ENCODE data around the gene CEBPB.
A peak's percentile ranks its signal among the peaks of the same experiment; 100 is the strongest.
"Not testable (repeated sequence)": the region's sequence is repeated elsewhere in the genome, so short reads cannot be mapped to it uniquely, and the experiment has no call there.

The CEBPB gene

DNA sequence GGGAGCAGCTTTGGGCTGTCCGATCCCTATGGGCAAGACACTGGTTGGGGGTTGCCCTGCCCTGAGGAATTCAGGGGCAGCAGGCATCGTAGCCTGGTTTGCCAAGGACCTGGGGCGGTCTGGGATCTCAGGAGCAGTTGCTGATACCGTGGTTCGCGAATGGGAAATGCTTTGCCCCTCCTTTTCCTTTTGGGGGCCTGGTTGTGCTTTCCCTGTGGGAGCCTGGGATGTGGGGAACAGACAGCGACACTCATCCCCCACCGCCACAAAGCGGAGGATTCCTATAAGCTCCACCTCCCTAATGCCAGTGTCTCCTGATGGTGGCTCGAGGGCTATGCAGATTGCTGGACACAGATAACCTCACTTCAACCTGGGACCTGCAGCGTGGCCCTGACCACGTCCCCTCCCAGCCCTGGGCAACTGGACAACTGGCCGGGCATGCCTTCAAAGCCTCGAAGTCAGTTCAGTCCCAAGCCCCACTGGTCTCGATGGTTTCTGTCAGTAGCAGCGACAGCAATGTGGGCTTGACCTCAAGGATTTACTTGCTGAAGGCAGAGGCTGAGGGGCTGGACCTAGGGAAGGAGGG, 3.3 kb downstream of the CEBPB start:
- no peak for DNase-seq

DNA sequence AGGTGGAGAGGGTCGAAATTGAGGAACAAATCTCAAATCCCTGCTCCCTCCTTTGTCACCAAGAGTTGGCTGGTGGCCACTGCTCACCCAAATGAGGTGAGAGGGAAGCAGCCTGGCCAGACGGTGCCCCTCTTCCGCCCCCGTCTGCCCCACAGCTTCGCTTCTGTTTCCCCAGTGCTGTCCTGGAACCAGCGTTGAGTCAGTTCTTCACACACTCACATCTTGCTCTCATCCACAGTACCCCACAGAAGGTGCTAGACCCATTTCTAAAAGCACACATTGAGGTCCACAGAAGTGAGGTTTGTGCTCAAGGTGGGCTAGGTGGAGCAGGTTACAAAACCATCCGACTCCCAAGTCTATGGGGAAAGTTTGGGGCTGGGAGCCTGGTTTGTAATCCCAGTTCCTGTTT, 3.8 kb downstream of the CEBPB start:
- peak; percentile 40 to 65 for DNase-seq

DNA sequence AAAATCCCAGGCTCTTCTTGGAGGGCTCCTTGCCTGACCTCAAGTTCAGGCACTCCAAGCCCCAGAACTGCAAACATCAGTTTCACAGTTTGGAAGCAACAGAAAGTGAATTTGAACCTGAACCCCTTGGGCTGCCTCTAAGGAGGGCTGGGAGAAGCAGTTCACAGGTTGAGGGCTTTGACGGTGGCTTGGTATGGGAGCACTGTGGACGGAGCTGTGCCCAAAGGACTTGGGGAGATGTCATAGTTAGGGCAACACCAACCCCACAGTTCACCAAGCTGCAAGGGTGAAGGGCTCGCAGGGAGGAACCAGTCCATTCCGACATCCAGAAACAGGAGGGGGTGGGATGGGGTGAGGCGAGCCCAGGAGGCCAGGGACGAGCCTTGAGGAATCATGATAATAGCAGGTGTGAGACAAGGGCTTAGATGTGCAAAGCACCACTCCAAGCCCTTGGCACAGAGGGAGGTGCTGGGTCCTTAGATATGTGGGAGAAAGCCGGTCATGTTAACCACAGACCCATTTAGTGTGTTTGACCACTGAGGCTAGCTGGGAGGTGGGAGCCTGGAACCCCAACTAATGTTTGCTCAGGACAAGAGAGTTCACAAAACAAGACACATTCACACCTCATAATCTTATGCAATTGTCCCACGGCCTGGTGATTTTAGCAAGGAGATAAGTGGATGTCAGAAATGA, 4.3 kb downstream of the CEBPB start:
- DNase-seq, result no peak

DNA sequence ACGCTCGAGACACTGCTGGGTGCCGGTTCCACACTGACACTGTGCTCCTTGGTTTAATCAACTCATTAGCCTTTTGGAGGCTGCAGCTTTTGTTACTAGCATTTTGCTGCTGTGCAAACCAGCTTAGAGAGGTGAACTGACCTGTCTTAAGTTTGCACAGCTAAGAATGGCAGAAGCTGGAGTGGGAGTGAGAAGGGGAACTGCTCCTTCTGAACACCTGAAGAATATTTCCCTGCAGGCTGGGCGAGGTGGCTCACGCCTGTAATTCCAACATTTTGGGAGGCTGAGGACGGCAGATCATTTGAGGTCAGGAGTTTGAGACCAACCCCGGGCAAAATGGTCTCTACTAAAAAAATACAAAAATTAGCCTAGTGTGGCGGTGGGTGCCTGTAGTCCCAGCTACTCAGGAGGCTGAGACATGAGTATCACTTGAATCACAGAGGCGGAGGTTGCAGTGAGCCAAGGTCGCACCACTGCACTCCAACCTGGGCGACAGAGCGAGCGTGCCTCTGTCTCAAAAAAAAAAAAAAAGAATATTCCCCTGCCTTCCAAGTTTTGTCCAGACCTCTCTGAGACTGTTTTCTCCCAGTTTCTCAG, 5.0 kb downstream of the CEBPB start:
- DNase-seq, result no peak

DNA sequence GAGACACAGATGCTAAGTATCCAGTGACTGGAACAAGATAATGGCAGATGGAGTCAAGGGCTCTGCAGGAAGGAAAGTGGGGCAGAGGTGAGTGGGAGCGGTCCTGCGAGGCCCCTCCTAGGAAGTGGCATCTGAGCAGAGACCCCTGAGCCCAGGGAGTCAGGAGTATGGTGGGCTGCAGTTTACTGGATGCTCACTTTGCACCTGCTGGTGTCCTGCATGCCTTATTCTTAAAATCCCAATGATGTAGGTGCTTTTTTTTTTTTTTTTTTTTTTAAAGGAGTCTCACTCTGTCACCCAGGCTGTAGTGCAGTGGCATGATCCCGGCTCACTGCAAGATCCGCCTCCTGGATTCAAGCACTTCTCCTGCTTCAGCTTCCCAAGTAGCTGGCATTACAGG, 5.6 kb downstream of the CEBPB start:
- DNase-seq, result no peak

DNA sequence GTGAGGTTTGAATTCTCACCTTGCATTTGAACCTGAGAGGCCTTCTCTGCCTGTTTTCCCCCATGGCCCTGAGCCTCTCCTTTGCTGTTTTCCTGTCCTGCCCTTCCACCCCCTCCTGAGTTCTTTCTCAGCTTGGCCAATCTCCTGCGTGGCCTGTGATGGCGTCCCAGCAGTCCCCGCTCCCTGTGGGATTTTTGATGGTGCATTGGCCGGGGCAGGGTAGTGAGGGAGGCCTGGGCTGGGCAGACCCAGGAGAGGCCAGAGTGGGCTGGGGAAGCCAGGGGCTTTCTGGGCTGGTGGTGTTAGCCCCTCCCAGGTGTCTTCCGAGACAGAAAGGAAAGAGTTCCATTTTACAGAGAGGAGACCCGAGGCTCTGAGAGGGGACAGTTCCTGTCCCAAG, 6.3 kb downstream of the CEBPB start:
- no peak for DNase-seq

DNA sequence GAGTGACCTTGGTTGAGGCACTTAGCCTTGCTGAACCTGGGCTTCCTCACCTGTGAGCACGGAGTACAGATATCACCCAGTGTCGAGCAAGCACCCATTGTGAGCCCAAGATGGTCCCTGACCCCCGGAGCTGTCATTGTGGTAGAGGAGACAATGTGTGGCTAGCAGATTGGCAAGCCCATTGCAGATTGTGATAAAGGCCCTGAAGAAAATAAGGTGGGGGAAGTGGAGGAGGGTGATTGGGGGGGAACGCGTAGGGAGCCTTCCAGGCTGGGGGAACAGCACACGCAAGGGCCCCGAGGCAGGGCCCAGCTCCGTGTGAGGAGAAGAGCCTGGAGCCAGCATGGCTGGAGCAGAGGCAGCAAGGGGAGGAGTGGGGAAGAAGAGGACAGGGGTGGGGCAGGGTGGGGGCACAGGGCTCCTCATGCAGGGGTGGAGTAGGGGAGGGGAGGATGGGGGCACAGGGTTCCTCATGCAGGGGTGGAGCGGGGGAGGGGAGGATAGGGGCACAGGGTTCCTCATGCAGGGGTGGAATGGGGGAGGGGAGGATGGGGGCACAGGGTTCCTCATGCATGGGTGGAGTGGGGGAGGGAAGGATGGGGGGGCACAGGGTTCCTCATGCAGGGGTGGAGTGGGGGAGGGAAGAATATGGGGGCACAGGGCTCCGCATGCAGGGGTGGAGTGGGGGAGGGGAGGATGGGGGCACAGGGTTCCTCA, 7.0 kb downstream of the CEBPB start:
- DNase-seq, result no peak

DNA sequence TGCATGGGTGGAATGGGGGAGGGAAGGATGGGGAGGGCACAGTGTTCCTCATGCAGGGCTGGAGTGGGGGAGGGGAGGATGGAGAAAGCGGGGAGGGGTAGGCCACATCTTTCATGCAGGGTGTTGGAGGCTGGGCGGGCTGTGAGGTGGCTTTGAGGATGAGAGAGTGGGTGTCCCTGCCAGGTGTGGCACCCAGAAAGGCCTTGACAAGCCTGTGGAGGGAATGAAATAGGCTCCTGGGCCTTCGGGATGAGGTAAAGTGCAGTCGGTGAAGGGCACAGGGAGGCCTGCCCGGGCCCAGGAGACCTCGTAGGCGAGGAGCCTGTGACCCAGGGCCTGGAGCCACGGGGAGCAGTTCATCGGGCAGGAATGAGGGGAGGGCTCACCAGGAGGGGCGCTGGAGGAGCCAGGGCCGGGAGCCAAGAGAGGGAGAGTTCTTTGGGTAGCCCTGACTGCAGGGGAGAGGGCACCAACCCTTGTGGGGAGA, 7.6 kb downstream of the CEBPB start:
- no peak for DNase-seq

DNA sequence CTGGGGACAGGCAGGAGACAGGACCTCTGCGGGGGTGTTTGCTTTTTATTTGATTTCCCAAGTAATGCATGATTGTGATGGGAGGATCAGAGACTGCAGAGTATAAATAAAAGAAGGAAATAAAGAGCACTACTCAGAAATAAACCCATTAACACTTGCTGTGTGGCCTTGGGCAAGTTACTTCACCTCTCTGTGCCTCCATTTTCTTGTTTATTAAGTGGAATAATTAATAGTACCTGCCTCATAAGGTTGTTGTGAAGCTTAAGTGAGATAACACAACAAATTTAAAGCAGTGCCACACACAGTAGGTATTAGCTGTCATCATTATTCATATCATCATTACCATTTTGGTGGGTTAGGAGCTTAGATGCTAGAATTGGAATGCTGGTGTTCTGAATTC, 8.1 kb downstream of the CEBPB start:
- no peak for DNase-seq

DNA sequence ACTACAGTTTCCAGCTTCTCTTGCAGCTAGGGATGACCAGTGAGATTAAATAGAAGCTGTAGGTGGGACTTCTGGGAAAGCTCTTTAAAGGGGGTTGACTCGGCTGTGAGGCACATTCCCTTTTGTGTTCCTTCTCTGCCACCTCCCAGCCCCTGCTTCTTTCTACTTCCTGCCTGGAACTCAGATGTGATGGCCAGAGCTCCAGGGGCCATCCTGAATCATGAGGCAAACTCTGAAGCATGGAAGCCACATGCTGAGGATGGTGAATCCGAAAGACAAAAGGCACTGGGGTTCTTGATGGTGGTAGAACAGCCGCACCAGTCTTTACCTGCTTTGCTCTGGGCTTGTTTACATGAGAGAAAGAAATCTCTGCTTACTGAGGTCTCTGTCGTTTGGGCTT, 9.1 kb downstream of the CEBPB start:
- no peak for DNase-seq

DNA sequence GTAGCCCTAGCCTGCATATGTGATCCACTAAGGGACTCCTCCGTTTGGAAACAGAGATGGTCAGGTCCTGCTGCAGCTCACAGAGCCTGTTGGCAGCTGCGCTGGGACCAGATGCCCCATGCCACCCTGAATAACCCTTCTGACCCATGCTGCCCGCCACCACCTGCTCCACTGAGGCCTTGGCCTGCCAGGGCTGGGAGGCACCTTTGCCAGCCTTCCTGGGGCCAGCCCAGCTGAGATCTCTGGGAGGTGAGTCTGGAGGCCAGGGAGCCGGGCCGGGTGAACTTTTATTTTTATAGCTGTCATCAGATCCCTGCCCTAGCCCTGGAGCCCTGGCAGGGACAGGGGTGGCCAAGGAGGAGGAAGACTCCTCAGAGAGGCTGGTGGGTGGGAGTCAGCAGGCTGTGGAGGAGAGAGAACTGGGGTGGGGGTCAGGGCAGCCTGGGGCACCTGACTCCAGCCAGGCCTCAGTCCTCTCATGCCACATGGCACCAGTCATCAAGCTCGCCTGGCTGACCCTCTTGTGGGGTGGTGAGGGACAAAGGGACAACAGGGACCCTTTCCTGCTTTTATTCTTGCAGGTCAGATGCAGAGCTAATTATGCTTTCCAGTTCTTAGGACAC, 10.0 kb downstream of the CEBPB start:
- no peak for DNase-seq

DNA sequence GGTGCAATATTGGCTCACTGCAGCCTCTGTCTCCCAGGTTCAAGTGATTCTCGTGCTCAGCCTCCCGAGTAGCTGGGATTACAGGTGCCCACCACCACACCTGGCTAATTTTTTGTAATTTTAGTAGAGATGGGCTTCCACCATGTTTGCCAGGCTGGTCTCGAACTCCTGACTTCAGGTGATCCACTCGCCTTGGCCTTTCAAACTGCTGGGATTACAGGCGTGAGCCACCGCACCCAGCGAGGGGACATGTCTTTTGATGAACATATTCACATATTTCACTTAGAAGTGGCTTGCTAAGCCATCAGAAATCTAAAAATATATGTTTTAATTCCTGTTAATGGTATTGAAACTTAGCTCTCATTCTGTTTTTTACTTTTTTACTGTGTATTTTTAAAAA, 11.1 kb downstream of the CEBPB start:
- DNase-seq, result not testable (repeated sequence)

DNA sequence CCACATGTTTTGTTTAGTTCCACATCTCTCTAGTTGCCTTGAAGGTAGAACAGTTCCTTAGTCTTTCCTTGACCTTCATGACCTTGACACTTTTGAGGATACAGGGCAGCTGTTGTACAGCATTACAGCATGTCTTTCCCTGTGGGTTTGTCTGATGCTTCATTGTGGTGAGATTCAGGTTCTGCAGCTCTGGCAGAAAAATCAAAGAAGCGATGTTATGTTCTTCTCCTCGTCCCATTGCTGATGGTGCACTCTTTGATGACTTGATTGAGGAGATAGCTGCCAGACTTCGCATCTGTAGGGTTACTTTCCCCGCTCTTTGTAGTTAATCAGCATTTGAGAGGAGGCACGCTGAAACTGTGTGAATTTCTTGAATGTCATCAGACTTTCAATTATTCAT, 12.0 kb downstream of the CEBPB start:
- DNase-seq, result no peak

DNA sequence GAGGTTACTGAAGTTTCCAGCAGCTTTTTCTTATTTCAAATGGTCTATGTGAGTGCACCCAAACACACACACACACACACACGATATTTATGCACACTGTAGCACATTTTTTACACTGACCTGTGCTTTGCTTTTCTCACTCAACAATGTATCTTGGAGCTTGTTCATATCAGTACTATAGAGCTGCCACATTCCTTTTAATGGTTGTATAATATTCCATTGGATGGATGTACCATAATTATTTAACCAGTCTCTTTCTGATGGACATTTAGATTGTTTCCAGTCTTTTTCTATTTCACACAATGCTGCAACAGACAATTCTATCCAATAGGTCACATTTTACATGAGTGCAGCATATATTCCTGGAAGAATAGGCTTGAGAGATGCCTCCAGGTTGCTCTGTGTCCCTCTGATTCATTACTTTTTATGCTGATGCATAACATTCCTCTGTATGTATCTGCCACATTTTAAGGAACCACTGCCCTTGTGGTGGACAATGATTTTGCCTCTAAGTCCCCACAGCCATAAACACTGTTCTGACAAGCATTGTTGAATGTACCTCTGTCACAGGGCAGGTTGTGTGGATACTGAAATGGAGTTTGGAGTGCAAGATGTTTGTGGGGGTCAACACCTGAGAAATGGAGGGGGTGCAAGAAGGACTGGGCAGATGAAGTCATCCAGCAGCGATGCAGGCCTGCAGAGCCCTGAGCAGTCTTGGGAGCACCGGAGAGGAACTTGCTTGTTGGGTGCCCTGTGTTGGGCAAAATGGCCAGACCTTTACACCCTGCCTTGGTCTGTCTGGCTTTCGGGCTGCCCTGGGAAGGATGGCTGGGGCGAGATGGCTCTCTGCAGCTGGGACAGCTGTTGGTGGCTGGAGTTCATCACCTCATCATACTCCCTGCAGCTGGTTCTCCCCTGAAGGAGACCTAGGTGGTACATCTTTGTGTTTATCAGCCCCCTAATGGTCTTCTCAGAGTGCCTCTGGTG, 13.6 kb downstream of the CEBPB start:
- DNase-seq, result no peak

DNA sequence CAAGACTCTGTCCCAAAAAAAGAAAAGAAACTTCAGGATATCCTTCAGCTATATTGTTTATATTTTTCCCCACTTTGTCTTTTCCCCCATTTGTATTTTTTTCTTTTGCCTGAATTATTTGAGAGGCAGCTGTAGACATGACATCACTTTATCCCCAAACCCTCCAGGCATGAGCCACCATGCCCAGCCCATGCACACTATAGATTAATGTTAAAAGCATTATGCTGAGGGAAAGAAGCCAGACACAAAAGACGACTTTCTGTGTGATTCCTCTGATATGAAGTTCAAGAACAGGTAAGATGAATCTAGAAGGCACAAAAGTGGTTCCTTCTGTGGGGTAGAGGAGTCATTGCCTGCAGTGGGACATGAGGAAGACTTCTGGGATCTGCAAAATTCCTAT, 16.4 kb downstream of the CEBPB start:
- DNase-seq, result no peak

DNA sequence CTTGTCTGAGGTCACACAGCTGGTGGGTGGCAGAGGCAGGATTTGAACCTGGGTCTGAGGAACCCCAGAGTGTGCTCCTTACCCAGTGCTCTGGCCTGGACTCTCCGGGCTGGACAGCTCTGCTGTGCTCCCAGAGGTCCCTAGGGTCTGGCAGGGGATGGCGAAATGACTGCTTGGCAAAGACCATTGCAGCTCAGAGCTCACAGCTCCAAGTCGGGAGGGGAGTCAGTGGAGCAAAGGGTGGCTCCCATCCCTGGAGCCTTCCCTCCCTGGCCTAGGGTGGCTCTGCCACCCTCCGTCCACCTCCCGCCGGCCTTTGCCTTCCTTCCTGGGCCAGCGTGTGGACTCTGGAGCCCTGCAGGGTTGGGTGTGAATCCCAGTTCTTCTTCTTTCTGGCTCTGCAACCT, 17.5 kb downstream of the CEBPB start:
- DNase-seq, result no peak

DNA sequence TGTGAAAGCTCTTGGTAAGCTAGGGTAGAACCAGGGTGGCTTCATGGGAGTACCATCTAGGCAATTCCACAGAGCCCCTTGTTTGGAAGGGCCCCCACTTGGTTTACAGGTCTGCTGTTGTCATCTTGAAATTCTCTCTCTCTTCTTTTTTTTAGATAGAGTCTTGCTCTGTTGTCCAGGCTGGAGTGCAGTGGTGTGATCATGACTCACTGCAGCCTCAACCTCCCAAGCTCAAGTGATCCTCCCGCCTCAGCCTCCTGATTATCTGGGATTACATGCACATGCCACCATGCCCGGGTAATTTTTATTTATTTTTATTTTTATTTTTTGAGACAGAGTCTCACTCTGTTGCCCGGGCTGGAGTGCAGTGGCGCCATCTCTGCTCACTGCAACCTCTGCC, 18.2 kb downstream of the CEBPB start:
- DNase-seq, result not testable (repeated sequence)

DNA sequence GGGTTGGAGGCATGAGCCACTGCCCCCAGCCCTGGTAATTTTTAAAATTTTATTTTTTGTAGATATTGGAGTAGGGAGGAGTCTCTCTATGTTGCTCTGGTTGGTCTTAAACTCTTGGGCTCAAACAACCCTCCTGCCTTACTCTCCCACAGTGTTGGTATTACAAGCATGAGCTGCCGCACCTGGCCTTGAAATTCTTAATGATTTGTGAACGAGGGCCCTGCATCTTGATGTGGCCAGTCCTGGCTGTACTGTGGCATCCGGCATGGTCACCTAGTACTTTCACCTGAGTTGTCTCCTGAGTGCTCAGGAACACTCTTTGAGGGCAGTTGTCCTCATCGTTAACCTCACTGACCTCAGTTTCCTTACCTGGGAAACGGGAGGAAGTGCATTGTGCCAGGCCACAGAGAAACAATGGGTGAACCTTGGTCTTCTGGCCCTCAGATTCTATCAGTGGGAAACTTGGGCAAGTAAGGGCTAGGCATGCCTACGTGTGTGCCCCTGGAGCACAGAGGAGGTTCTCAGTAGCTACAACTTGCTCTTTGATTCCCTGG, 19.5 kb downstream of the CEBPB start:
- DNase-seq, result no peak

DNA sequence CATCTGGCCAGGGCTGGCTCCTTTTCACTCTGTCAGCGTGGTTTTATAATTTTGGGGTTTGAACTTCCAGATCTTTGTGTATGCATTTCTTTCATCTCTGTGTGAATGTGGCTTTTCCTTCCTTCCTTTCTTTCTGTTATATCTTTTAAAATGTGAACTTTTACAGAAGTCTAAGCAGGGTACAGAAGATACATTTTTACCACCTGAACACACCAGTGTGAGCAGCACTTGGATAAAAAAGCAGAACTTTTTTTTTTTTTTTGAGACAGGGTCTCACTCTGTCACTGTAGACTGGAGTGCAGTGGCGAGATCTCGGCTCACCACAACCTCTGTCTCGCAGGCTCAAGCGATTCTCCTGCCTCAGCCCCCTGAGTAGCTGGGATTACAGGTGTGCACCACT, 20.5 kb downstream of the CEBPB start:
- no peak for DNase-seq

DNA sequence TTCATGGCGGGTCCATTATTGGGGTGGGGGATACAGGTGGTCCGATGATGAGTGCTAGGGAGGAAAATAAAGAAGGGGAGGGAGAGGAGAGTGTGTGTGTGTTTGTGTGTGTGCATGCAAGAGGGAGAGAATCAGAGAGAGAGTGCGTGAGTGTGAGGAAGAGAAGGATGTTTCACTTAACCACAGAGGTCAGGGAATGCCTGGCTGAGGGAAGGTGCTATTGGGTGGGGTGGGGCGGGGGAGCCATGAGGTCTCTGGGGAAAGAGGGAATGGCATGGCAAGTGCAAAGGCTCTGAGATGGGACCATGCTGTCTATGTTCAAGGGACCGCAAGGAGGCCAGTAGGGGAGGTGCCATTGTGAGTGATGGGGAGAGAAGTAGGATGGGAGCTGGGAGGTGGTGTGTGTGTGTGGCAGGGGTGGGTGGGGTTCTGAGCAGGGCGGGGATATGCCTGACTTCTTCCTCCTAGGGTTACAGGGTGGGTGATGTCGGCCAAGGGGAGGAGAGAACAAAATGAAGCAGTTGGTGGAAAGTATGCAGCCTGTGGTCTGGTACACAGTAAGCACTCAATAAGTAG, 23.0 kb downstream of the CEBPB start:
- no peak for DNase-seq
